Activated CD4-positive, alpha-beta T cell treated with anti-CD3 and anti-CD28 coated beads, Interleukin-10, Interleukin-2, amounts not matched to agents 100 ng/mL and 50 ng/mL, durations not matched to agents 16 hours and 8 hours (primary cell): ENCODE measurements around the gene CLEC18A.
"Not testable (repeated sequence)": the region's sequence is repeated elsewhere in the genome, so short reads cannot be mapped to it uniquely, and the experiment has no call there.

Source experiments
- DNase-seq: peaks from one replicate; pipeline ENCODE4 v3.0.0-alpha.2; 2020

Gene CLEC18A

DNA sequence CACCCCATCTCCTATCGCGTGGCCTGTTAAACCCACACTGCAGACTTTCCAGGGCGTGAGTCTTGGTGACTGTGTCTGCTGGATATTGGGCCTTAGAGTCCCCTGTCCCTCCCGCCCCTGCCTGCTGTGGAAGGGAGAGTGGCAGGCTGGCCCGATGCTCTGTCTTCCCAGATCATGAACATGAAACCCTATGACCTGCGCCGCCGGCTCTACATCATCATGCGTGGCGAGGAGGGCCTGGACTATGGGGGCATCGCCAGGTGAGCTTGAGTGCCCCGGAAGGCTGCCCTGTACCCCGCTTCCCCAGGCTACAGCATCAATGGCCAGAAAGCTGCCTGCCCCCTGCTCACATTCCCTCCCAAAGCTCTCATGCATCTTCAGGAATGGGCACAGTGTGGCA lies 19.5 kb upstream of the CLEC18A start:
- DNase-seq: no peak

DNA sequence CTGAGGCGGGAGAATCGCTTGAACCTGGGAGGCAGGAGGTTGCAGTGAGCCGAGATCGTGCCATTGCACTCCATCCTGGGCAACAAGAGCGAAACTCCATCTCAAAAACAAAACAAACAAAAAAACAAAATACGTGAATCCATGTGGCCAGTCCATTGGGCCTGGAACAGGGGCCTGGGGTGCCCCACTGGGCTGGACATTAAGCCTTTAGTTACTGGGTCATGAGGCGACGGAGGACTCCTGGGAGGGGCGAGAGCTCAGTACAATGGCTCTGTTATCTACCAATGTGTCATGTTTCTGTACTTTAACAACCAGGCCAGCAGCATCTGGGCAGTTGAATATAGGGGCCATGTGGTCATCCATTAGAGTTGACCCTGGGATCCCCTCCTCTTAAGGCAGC lies 18.9 kb upstream of the CLEC18A start:
- DNase-seq: no peak

DNA sequence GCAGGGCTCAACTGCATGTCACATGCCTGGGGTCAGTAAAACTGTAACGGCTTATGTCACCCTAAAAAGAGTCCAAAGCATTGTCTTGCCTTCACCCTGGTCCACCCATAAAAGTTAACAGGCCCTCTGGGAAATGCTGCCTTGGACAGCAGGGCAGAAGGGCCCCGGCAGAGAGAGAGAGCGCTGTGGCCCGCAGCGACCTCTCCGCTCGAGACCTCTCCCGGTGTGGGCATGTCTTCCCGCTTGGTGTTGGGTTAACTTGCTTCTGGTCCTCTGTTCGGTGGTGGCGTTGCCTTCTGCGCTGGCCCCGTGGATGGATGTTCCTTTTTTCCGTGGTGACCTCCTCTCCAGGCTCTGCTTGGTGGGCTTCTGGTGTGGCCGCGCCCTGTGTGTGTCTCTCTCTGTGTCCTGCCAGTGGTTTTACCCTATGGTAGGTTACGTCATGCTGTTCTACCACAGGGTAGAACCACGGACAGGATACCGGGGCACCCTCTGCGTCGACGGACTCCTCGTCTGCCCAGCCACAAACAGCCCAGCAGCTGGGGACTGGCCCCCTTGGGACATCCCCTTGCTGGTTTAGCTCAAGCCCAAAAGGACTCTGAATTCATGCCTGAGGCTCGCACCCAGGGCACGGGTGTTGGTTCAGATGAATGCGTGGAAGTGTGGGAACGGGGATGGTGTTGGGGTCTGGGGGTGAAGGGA lies 18.3 kb upstream of the CLEC18A start:
- DNase-seq: no peak

DNA sequence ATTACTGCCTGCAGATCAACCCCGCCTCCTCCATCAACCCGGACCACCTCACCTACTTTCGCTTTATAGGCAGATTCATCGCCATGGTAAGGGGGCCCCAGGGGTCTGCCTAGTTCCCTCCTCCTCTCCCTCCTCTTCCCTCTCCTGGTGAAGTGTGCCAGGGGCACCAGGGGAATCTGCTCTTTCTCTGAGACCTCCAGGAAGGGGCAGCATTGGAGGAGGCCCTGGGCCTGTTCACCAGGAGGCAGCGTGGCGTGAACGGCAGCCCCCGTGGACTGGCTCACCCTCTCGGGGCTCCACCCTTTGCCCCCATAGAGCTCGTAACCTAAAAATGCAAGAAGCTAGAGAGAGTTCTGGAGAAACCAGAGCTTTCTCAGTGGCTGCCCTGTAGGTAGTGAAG lies 17.1 kb upstream of the CLEC18A start:
- no peak for DNase-seq

DNA sequence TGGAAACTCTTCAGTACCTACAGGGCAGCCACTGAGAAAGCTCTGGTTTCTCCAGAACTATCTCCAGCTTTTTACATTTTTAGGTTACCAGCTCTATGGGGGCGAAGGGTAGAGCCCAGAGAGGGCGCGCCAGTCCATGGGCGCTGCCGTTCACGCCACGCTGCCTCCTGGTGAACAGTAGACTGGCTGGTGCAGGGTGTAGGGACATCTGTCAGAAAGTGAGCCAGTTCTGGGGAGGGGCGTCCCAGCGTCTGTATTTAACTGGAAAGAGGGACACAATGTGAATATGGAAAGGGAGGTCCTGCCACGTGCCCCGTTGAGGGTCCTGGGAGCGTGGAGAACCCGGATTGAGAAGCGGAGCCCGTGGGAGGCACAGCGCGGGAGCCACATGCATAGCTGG lies 16.4 kb upstream of the CLEC18A start:
- no peak for DNase-seq

DNA sequence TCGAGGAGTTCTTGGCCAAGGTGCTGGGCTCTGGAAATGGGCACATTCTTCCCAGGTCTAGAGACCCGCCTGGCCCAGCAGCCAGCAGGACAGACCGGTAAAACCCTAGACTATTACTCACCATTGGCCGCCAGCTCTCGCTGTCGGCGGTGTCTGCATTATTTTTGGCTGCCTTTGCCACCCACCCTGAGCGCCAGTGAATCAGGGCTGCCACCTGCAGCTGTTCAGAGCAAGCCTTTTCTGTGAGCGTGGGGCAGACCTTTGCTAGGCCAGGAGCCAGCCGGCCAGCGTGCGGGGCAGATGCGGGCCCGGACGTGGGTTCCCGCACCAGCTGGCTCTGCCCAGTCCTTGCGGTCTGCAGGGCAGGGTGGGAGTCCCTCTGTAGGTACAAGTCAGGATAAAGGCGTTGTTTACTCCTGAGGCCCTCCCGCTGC lies 15.8 kb upstream of the CLEC18A start:
- DNase-seq: no peak

DNA sequence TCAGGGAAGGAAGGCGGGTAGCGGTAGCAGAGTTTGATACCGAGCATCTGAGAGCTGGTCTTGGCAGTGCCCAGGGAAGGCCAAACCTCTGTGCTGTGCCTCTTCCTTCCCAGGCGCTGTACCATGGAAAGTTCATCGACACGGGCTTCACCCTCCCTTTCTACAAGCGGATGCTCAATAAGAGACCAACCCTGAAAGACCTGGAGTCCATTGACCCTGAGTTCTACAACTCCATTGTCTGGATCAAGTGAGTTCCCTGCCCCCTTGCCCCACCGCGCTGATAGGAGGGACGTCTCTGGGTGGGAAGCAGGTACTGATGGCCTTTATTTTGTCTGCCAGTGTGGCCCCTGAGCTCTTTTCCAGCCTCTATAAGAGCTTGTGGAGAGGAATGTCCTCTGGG lies 15.4 kb upstream of the CLEC18A start:
- DNase-seq: no peak

DNA sequence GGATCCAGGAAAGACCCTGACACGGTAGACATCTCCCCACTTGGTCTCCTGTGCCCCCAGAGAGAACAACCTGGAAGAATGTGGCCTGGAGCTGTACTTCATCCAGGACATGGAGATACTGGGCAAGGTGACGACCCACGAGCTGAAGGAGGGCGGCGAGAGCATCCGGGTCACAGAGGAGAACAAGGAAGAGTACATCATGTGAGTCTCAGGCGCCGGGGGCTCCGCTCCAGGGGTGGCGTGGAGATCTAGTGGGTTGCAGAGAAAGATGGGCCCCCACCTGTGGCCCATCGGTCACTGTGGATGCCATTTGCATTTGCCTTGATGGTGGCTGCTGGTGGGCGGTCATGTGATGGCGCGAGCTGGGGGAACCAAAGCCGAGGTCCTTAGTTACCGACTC lies 14.9 kb upstream of the CLEC18A start:
- DNase-seq: no peak

DNA sequence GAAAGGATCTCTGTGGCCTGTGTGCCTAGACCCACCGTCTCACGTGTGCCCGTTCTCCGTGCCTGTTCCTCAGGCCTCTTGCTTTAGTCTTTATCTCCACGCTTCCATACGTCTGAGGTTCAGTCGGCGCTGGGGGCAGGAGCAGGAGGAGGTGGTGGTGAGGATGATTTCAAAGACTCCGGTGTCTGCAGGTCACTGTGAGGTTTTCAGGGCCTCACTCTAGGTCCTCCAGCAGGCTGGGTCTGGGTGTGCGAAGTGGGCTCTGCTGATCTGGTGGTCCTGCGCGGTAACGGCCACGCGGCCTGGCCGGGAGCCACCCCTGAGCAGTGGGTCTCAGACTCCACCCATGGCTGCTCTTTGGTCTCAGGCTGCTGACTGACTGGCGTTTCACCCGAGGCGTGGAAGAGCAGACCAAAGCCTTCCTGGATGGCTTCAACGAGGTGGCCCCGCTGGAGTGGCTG lies 14.4 kb upstream of the CLEC18A start:
- DNase-seq: no peak

DNA sequence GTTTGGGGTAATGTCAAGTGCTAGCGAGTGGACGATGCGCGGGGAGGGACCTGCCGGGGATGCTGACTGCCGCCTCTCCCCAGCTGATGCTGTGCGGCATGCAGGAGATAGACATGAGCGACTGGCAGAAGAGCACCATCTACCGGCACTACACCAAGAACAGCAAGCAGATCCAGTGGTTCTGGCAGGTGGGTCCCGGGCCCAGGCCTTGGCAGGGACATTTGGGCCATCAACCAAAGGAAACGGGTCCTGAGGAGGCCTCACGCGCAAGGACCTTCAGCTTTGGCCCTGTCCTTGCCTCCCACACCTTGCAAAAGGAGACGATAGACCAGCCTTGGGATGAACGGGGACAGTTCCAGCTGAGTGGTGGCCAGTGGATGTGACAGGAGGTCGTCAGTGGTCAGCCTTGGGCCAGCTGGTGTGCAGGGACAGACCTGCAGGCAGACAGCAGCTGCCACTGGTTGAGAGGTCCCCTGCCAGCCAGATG lies 13.6 kb upstream of the CLEC18A start:
- DNase-seq: no peak

DNA sequence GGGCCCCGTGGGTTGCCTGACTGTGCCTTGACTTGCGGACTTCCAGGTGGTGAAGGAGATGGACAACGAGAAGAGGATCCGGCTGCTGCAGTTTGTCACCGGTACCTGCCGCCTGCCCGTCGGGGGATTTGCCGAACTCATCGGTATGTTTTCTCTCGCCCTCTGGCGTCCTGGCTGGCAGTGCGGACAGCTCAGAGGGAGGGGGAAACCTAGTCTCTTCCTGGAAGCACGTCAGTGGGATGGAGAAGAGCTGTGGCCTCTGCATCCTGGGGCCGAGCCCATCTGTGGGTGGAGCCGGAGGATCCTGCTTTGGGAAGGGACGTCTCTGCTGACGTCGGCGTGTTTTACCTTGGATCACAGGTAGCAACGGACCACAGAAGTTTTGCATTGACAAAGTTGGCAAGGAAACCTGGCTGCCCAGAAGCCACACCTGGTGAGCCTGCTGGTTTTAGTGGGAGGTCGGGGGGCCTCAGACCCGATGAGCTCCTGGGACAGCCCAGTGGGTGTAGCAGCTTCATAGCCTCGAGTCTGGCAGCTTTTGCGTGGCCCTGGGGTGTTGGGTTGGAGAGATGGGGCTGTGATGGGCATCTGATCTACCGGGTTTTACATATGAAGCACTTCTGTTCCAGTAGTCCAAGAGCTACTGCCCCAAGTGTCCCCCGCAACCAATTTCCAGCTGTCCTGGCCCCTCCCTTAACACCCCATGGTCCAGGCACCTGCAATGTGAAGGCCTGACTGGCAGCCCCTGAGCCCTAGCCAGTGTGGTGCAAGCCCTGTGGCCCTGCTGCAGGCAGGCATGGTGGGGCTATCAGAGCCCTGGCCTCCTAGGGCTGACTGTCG lies 11.9 kb upstream of the CLEC18A start:
- DNase-seq: no peak

DNA sequence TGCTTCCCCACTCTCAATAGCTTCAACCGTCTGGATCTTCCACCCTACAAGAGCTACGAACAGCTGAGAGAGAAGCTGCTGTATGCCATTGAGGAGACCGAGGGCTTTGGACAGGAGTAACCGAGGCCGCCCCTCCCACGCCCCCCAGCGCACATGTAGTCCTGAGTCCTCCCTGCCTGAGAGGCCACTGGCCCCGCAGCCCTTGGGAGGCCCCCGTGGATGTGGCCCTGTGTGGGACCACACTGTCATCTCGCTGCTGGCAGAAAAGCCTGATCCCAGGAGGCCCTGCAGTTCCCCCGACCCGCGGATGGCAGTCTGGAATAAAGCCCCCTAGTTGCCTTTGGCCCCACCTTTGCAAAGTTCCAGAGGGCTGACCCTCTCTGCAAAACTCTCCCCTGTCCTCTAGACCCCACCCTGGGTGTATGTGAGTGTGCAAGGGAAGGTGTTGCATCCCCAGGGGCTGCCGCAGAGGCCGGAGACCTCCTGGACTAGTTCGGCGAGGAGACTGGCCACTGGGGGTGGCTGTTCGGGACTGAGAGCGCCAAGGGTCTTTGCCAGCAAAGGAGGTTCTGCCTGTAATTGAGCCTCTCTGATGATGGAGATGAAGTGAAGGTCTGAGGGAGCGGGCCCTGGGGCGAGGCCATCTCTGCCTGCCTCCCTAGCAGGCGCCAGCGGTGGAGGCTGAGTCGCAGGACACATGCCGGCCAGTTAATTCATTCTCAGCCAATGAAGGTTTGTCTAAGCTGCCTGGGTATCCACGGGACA lies 11.1 kb upstream of the CLEC18A start:
- DNase-seq: no peak

DNA sequence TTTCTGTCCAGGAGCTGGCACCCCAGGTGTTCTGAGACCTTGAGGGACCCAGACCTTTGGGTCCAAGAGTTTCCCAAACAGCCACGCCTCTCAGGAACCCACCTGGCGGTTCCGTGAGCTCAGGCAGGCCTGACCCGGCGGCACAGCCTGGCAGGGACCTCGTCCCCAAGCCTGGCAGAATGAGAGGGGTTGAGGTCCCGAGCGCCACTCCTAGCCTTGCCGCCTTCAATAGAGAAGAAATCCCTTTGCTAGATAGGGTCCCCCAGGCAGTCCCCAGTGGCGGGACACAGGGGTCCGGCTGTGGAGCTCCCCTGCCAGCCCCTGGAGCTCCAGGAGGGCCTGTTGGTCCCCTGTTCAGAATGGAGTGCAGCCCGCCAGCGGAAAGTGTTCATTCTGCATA lies 10.5 kb upstream of the CLEC18A start:
- DNase-seq: no peak

DNA sequence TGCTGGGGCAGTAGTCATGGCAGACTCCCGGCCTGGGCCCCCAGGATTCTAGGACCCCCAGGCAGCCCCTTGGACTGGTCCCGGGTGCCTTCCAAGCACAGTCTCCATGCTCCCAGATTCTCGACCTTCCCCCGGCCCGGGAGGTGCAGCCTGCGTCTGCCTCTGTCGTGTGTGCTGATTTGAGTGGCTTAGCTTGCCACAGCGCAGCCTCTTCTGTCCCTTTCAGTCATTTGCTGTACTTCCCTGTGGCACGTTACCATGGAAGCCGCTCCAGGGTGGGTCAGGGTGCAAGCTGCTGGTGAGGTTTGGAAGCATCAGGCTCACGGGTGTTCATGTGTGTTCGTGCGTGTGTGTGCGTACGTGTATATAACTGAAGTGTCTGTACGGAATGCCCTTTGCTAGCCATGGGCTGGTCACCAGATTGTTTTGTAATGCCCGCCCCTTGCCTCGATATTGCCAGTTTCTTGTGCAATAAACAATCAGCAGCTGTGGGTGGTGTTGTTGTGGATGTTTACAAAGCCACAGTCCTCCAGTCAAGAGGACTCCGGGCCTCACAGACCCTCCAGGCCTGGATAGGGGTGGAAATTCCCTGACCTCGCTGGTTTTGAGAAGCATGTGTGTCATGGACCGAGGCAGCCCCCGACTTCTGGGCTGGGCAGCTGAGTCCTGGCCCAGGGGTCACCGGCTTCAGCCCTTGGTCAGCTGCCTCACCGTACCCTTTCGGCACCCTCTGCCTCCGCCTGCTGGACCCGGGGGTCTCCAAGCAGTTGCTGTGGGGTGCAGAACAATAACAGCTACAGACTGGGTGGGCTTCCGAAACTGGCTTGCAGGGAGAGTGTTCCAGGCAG lies 9.7 kb upstream of the CLEC18A start:
- DNase-seq: no peak

DNA sequence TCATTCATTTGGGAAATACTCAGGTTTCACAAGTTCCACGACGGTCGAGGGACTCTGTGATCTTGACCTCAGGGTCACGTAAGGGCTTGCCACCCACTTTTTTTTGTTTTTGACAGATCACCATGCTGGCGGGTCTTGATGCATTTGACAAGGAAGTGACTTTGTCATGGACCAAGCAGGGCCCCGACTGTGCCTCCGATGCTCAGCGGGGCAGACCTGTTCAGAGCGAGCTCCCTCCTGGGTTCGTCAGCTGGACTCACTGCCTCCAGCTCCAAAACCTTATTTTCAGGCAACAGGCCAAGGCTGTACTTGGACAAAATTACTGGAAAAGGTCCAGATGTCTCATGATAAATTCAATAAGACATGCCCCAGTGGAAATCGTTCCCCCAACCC lies 9.0 kb upstream of the CLEC18A start:
- no peak for DNase-seq

DNA sequence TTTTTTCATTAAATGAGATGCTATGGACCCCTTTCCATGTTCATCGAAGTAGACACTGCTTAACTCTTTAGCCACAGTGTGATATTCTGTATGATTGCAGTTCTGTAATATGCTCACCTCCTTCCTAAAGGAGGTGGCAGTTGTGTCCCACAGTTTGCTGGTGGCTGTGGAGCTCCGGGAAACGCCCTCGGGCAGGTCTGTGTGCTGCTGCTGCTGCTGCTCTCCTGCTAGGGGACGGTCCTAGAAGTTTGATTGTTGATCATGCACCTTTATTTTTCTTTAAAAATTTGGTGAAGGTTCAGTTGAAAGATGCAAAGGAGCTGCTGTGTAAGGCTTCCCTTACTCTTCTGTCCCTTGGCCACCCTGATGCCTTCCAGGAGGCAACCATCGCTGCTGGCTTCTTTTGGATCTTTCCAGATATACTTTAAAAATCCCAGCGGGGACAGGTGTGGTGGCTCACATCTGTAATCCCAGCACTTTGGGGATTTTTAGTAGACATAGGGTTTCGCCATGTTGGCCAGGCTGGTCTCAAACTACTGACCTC lies 8.4 kb upstream of the CLEC18A start:
- DNase-seq: no peak

DNA sequence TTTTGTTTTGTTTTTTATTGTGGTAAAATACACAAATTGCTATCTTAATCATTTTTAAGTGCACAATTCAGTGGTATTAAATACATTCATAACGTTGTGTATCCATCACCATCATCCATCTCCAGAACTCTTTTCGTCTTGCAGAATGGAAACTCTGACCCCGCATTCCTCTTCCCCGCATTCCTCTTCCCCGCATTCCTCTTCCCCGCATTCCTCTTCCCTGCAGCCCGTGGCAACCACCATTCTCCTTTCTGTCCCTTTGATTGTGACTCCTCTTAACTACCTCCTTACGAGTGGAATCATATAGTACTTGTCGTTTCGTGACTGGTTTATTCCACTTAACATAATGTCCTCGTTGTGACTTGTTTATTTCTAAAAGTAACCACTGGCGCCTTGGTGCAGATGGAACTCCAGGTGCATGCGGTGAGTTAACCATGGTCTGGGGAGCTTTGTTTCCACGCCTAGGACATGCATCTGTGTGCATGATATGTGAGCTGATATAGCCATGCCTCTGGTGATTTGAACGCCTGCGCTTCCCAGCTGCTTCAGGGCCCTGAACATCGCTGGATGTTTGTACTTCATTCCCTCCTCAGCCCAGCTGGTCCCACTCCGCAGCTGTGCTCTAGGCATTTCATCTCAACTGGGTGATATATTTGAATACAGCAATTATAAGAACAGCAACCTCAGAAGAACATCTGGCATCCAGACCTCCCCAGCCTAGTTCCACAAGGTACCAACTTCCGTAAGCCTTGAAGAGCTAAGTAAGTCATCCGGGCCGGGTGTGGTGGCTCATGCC lies 7.7 kb upstream of the CLEC18A start:
- DNase-seq: not testable (repeated sequence)

DNA sequence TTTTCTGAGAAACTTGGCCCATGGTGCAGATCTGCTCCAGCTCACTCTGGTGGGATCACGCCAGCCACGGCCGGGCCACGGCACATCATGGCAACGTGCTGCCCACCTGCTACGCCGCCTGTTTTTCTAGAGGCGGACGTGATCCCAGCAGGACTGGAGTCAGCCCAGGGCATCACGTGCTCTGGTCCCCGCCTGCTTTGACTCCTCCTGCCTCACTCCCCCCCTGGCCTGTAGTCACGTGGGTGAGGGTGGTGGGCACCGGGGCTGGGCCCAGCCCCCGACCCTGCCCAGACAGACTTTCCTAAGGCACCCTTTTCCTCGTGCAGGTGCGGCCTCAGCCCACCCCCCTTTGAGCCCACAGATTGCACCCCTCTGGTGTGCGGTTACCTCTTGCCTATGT lies 723 bp upstream of the CLEC18A start:
- not testable (repeated sequence) for DNase-seq

DNA sequence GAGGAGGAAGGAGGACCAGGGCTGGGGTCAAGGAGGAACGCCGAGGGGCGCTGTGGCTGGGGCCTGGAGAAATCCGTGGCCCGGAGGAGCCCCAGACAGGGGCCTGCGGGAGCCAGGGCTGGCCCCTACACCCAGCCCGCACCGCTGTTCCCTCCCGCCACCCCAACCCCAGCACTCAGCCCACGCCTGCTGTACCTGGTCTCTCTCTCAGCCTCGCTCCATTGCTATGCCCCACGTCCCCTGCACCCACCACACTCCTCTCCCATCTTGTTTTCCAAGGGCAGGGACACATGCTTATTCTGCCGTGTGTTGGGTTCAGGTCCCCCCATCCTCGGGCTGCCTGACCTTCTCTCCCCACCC lies 518 bp downstream of the CLEC18A start:
- DNase-seq: not testable (repeated sequence)

DNA sequence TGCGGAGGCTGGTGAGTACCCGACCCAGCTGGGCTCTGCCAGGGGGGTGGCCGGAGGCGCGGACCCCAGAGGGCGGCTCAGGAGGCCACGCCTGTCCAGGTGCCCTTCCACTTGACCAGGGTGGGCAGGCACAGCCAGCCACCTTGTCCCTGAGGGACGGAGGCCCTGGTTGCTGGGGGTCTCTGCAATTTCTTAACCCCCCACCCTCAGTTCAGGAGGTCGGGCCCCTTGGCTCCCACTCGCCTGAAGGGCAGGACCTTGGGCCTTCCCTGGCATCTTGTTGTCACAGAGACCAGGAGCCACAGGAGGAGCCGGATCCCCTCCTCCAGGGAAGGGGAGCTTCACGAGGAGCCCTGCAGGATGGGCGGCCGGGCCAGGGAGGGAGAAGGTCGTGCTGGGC lies 982 bp downstream of the CLEC18A start:
- DNase-seq: not testable (repeated sequence)
